ENCODE measurements around the gene MATK.

DNA sequence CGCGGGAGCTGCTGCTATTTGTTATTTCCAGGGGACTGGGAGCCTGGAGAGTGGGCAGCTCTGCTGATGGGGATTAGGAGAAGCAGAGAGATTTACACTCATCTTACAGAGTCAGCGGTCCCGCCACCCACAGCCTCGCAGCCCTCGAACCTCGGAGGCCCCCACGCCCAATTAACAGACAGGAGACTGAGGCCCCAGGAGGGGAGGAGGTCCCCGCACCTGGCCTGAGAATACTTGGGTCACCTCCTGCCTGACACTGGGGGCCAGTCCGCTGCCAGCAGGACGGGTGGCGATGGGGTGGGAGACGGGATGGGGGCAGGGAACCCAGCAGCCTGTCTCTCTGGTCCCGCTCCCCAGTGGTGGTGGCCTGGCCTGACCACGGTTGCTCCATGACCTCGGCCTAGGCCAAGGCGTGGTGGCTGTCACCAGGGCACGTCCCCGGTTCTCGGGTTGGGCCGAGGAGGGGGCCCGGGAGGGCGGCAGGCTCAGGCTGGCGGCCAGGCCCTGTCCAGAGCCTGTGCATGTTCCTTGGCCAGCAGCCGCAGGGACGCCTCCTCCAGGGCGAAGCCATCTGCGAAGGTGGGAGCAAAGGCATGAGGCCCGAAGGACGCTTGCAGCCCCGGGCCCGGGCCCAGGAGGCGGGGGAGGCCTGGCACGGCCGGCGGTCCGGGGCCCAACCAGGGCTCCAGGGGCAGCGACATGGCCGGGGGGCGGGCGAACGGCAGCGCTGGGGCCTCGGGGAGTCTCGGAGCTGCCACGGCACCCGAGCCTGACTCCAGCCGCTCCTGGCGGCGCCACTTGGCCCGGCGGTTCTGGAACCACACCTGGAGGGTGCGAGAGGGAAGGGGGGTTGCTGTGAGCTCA is 15.8 kb downstream of the MATK start:
- no peak for TF ChIP-seq YY1 (IDR thresholded peaks at IDR 0.05; ENCODE audit: low read depth)
- no peak for TF ChIP-seq EGR1 (IDR thresholded peaks at IDR 0.05)
- TF ChIP-seq EP300 (IDR thresholded peaks at IDR 0.05; ENCODE audit: borderline replicate concordance), result no peak
